ENCODE data around the gene DPH5.

The DPH5 gene

GRCh38 chr1:101026430-101026788, 825 bp upstream of the DPH5 start:
- ChIA-PET POLR2A (interaction anchor here (0.5 to 1.1 kb wide), 5 partner anchors 26 to 262 kb away, joined by 3 to 5 read pairs (median 3); partner anchors contain the start of gene EXTL2), CTCF (no interaction called here)
- TF ChIP-seq SP1 (IDR thresholded peaks at IDR 0.05) (no peak), TARDBP (IDR thresholded peaks at IDR 0.05) (no peak), CTBP1 (IDR thresholded peaks at IDR 0.05; ENCODE audit: borderline replicate concordance) (no peak), NFRKB (IDR thresholded peaks at IDR 0.05) (no peak), ZNF384 (IDR thresholded peaks at IDR 0.05) (no peak), FOXM1 (IDR thresholded peaks at IDR 0.05; ENCODE audit: borderline replicate concordance) (no peak), FOXA1 (IDR thresholded peaks at IDR 0.05) (no peak), ELF4 (IDR thresholded peaks at IDR 0.05) (no peak), LEF1 (IDR thresholded peaks at IDR 0.05; ENCODE audit: borderline replicate concordance) (no peak), HDGF (IDR thresholded peaks at IDR 0.05; ENCODE audit: borderline replicate concordance) (no peak), BHLHE40 (IDR thresholded peaks at IDR 0.05; ENCODE audit: borderline replicate concordance) (no peak), FOXK2 (IDR thresholded peaks at IDR 0.05) (no peak), SUZ12 (IDR thresholded peaks at IDR 0.05) (no peak)
- DNase-seq (ENCODE audit: extremely low spot score): no peak

- POLR2A ChIA-PET: interaction anchor here (0.7 to 1.1 kb wide), 5 partner anchors 10 to 213 kb away, joined by 3 to 5 read pairs (median 3); partner anchors contain the start of gene EXTL2
- peak; percentile 41 for DNase-seq (ENCODE audit: extremely low spot score)
- TF ChIP-seq CTBP1 (IDR thresholded peaks at IDR 0.05; ENCODE audit: borderline replicate concordance) (no peak), ARNT (IDR thresholded peaks at IDR 0.05) (no peak), FOXM1 (IDR thresholded peaks at IDR 0.05; ENCODE audit: borderline replicate concordance) (no peak), PKNOX1 (IDR thresholded peaks at IDR 0.05) (no peak), TARDBP (IDR thresholded peaks at IDR 0.05) (no peak), L3MBTL2 (conservative IDR thresholded peaks at IDR 0.05) (no peak), LEF1 (IDR thresholded peaks at IDR 0.05; ENCODE audit: borderline replicate concordance) (no peak), ZNF384 (IDR thresholded peaks at IDR 0.05) (no peak), BHLHE40 (IDR thresholded peaks at IDR 0.05; ENCODE audit: borderline replicate concordance) (no peak), FOXK2 (IDR thresholded peaks at IDR 0.05) (no peak), HDGF (IDR thresholded peaks at IDR 0.05; ENCODE audit: borderline replicate concordance) (no peak), ELF4 (IDR thresholded peaks at IDR 0.05) (no peak), FOXA1 (IDR thresholded peaks at IDR 0.05) (no peak), NFRKB (IDR thresholded peaks at IDR 0.05) (no peak), SP1 (IDR thresholded peaks at IDR 0.05) (no peak), SUZ12 (IDR thresholded peaks at IDR 0.05) (no peak)
- CTCF ChIA-PET: interaction anchor here (0.6 to 0.8 kb wide), 2 partner anchors 263 to 332 kb away, joined by 3 read pairs; no protein-coding TSS in a partner anchor
These were observed 314 bp downstream of the DPH5 start for GRCh38 chr1:101025283-101025656.

- CTCF ChIA-PET: no interaction called here
- POLR2A ChIA-PET: no interaction called here
- TF ChIP-seq SP1 (IDR thresholded peaks at IDR 0.05) (no peak), ARNT (IDR thresholded peaks at IDR 0.05) (no peak), SUZ12 (IDR thresholded peaks at IDR 0.05) (no peak), BHLHE40 (IDR thresholded peaks at IDR 0.05; ENCODE audit: borderline replicate concordance) (no peak), FOXA1 (IDR thresholded peaks at IDR 0.05) (no peak), NFRKB (IDR thresholded peaks at IDR 0.05) (no peak), L3MBTL2 (conservative IDR thresholded peaks at IDR 0.05) (no peak)
- DNase-seq (ENCODE audit: extremely low spot score): no peak
These were observed 3.3 kb downstream of the DPH5 start for GRCh38 chr1:101022294-101022693.

GRCh38 chr1:101017448-101017847, 8.1 kb downstream of the DPH5 start:
- ChIA-PET CTCF (no interaction called here), POLR2A (no interaction called here)
- TF ChIP-seq L3MBTL2 (conservative IDR thresholded peaks at IDR 0.05) (no peak), FOXK2 (IDR thresholded peaks at IDR 0.05) (no peak)
- DNase-seq (ENCODE audit: extremely low spot score): no peak

DNA sequence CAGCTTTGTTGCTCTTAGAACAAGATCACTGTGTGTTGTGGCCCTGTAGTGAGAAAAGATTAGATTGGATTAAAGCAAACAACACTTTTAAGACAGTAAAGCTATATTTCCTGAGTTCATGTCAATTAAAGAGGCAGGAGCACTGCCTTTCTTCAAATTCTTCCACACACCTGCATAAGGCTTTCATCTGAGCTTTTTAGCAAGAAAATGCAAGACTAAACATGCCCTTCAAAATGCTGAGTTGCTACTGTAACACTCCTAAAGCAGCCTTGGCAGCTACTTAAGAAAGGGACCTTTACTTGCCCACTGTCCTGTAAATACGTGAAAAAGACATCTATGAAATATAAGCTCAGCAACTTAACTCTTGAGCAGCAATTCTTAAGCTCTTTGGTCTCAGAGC, 11.8 kb downstream of the DPH5 start:
- CTCF ChIA-PET: no interaction called here

DNA sequence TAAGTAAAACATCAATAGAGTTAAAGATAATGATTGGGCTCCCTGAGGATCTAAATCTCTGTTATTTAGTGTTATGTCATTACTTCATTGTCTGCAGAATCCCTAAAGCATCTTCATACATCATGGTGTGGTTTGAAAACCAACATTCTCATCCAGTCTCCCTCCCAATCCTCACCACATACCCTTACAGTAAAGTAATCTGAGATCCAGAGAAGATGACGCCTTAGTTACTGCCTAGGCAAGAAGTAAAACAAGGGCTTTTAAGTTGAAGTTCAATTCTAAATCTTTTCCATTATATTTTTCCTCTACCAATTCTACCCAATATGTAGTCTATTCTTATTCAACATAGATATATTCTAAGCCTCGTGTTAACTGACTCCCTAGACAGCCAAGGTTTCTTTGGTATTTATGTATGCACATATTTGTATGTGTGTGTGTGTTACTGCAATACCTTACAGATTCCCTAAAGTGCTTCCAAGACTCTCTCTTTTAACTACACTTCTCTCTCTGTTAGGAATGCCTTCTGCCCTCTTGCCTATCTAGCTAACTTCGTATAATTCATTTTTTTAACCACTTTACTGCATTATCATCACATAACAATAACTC, 17.3 kb downstream of the DPH5 start:
- ChIA-PET CTCF (no interaction called here), POLR2A (no interaction called here)
- no peak for TF ChIP-seq BHLHE40 (IDR thresholded peaks at IDR 0.05; ENCODE audit: borderline replicate concordance)
- TF ChIP-seq SUZ12 (IDR thresholded peaks at IDR 0.05): no peak
- TF ChIP-seq PKNOX1 (IDR thresholded peaks at IDR 0.05): no peak
- no peak for TF ChIP-seq ELF4 (IDR thresholded peaks at IDR 0.05)
- no peak for TF ChIP-seq HDGF (IDR thresholded peaks at IDR 0.05; ENCODE audit: borderline replicate concordance)
- TF ChIP-seq CTBP1 (IDR thresholded peaks at IDR 0.05; ENCODE audit: borderline replicate concordance): no peak
- no peak for TF ChIP-seq ARNT (IDR thresholded peaks at IDR 0.05)
- TF ChIP-seq NFRKB (IDR thresholded peaks at IDR 0.05): no peak
- no peak for TF ChIP-seq FOXA1 (IDR thresholded peaks at IDR 0.05)
- no peak for TF ChIP-seq SP1 (IDR thresholded peaks at IDR 0.05)
- no peak for TF ChIP-seq LEF1 (IDR thresholded peaks at IDR 0.05; ENCODE audit: borderline replicate concordance)
- no peak for TF ChIP-seq ZNF384 (IDR thresholded peaks at IDR 0.05)
- TF ChIP-seq L3MBTL2 (conservative IDR thresholded peaks at IDR 0.05): no peak
- TF ChIP-seq FOXM1 (IDR thresholded peaks at IDR 0.05; ENCODE audit: borderline replicate concordance): no peak
- TF ChIP-seq FOXK2 (IDR thresholded peaks at IDR 0.05): no peak
- TF ChIP-seq TARDBP (IDR thresholded peaks at IDR 0.05): no peak
- no peak for DNase-seq (ENCODE audit: extremely low spot score)

More for the DNA sequence above, 11.8 kb downstream of the DPH5 start:
- POLR2A ChIA-PET: no interaction called here
- no peak for DNase-seq (ENCODE audit: extremely low spot score)
- TF ChIP-seq ZNF384 (IDR thresholded peaks at IDR 0.05) (no peak), TARDBP (IDR thresholded peaks at IDR 0.05) (no peak)

DNA sequence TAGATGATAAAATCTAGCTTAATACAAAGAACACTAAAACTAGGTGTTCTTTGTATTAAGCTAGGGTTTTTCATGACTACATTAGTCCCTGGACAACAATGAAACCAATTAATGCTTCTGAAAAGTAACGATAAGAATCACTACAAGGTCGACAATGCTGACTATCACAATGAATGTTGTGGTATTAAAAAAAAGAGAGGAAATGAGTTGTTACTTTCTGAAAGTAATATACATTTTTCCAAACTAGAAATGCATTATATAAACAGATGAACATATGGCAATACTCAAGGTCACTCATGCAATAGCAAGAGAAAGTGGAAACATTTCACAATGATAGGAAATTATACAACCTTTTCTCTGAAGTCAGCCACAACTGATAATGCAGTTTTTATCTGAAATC, 19.0 kb downstream of the DPH5 start:
- TF ChIP-seq CTBP1 (IDR thresholded peaks at IDR 0.05; ENCODE audit: borderline replicate concordance) (no peak), SUZ12 (IDR thresholded peaks at IDR 0.05) (no peak), ZNF384 (IDR thresholded peaks at IDR 0.05) (no peak), BHLHE40 (IDR thresholded peaks at IDR 0.05; ENCODE audit: borderline replicate concordance) (no peak), FOXK2 (IDR thresholded peaks at IDR 0.05) (no peak), L3MBTL2 (conservative IDR thresholded peaks at IDR 0.05) (no peak), PKNOX1 (IDR thresholded peaks at IDR 0.05) (no peak), SP1 (IDR thresholded peaks at IDR 0.05) (no peak), FOXM1 (IDR thresholded peaks at IDR 0.05; ENCODE audit: borderline replicate concordance) (no peak), ARNT (IDR thresholded peaks at IDR 0.05) (no peak), ELF4 (IDR thresholded peaks at IDR 0.05) (no peak), HDGF (IDR thresholded peaks at IDR 0.05; ENCODE audit: borderline replicate concordance) (no peak), TARDBP (IDR thresholded peaks at IDR 0.05) (no peak), NFRKB (IDR thresholded peaks at IDR 0.05) (no peak), FOXA1 (IDR thresholded peaks at IDR 0.05) (no peak)
- POLR2A ChIA-PET: interaction anchor here (1.1 kb wide), 1 partner anchor 19 kb away, joined by 3 read pairs; the partner anchor contains the start of gene DPH5
- no peak for DNase-seq (ENCODE audit: extremely low spot score)
- CTCF ChIA-PET: no interaction called here
